ENCODE measurements around the gene GPR17. TPM values are rescaled to one million over a fixed set of nuclear protein-coding genes. Genes with fewer than 3 reads are reported as not detected.

GPR17 gene
- total and polyA plus RNA-seq, 12 donors, result 0.22 to 16.5 (median 0.46) TPM; not detected in 4

DNA sequence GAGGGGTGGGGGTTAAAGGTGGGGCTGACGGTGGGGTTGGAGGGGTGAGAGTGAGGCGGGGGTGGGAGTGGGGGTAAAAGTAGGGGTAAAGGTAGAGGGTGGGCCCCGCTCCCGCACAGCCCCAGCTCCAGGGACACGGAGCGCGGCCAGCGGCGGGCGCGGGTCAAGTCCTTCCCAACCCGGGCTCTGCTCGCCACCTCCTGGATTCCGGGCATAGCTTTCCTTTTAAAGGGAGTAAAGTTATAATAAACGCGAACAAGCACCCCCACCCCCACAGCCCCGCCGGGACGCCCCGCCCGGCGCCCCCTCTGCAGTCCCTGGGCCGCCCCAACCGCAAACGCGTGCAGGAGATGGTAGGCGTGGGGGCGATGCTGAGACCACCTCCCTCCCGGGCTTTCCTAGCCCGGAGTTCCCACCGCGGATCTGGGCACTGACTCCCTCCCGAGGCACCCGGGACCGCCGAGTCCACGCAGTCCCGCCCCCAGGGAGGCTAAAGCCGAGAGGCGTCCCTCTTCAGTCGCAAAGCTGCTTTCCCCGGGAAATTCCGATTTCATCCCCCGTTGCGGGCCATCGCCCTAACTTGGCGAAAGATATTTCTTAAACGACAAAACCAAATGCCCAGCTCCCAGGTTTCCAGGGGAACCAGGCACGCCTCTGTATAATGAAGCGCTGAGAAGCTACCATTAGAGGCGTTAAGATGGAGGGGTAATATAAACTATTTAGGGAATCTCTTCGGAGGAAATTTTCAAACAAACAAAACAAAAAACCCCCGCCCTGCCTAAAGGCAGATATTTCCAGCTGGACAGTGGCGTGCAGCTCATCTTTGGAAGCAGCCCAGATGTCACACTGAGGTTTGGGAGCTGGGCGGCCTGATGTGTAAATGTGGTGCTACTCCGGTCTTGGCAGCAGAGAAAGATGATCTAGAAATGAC lies 29.6 kb downstream of the GPR17 start, which contains the start of gene LIMS2:
TSS of gene LIMS2 (minus strand) at position 200 of the 931 bp plus-strand sequence. CDS start 506 bp downstream, outside the sequence.
- peak; percentile 68 to 74 for DNase-seq
- intact Hi-C loops (cut with DNase I), result loop anchor here in 5 of 10 donors (2.0 to 10.0 kb wide), 7 partner anchors 17 to 161 kb away; no protein-coding TSS in a partner anchor

DNA sequence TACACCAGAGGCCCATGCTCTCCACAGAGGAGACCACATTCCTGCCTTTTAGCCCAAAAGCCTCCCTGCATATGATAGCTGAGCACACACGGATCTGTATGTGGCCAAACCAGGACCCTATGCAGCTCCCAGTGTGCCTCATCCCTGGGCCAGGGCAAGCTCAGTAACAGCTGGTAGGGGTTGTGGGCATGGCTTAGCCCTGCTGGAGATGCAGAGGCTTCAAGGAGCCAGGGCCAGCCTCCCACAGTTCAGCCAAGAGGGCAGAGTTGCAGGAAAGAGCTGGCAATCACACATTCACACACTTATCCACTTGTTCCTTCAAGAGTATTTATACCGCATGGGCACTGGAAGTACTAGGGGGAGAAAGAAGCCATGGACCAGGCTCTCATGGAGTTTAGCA lies 31.0 kb downstream of the GPR17 start:
- peak in 1 of 2 donors; percentile 36 for DNase-seq

More for the DNA sequence above, 29.6 kb downstream of the GPR17 start, which contains the start of gene LIMS2:
- peak; percentile 40 to 72 (median 60) for ATAC-seq
- Histone ChIP-seq H3K27me3 (peaks cover 0 to 38% (median 0%) of the 10 kb centered on the region in 7 donors), H3K9me3 (no peaks in the 10 kb centered on the region), H3K36me3 (peaks cover 0 to 5% (median 0%) of the 10 kb centered on the region in 9 donors), H3K4me1 (peaks cover 8 to 75% (median 48%) of the 10 kb centered on the region in 9 donors), H3K27ac (peak within 1 kb of the TSS; percentile 88 to 98 (median 97)), H3K4me3 (peak within 1 kb of the TSS; percentile 64 to 95 (median 78))
- WGBS, 2 donors, result 1 to 2% methylated on average over 55 to 56 of the region's 56 CpGs
- TF ChIP-seq, protein P1, sequence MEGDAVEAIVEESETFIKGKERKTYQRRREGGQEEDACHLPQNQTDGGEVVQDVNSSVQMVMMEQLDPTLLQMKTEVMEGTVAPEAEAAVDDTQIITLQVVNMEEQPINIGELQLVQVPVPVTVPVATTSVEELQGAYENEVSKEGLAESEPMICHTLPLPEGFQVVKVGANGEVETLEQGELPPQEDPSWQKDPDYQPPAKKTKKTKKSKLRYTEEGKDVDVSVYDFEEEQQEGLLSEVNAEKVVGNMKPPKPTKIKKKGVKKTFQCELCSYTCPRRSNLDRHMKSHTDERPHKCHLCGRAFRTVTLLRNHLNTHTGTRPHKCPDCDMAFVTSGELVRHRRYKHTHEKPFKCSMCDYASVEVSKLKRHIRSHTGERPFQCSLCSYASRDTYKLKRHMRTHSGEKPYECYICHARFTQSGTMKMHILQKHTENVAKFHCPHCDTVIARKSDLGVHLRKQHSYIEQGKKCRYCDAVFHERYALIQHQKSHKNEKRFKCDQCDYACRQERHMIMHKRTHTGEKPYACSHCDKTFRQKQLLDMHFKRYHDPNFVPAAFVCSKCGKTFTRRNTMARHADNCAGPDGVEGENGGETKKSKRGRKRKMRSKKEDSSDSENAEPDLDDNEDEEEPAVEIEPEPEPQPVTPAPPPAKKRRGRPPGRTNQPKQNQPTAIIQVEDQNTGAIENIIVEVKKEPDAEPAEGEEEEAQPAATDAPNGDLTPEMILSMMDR (IDR thresholded peaks at IDR 0.05), result peak in 7 of 9 donors; percentile 9 to 51 (median 43)

DNA sequence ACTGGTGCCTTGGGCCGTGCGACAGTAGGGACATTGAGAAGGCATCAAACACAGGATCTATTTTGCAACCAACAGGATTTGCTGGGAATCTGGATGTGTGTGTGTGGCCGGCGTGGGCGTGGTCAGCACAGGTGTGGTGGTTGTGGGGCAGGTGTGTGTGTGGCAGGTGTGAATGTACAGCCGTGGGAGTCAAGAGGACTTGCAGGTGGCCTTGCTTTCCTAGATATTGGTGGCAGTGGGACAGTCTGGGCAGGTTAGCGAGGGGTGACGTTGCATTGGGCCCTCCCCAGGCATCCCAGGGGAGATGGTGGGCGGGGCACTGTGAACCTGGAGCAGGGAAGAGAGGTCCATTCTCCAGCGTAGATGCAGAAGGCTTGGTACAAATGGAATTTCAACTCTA lies 32.6 kb downstream of the GPR17 start:
- Histone ChIP-seq H3K36me3 (no peaks in the 10 kb centered on the region), H3K4me1 (peaks cover 8 to 75% (median 52%) of the 10 kb centered on the region in 9 donors), H3K4me3 (peak overlapping the region in 2 of 10 donors; percentile 46 to 51), H3K27me3 (peaks cover 0 to 43% (median 0%) of the 10 kb centered on the region in 7 donors), H3K9me3 (no peaks in the 10 kb centered on the region), H3K27ac (no peak overlapping the region)
- ATAC-seq (no peak), DNase-seq (no peak)
- TF ChIP-seq, protein P1 (IDR thresholded peaks at IDR 0.05), result no peak
- intact Hi-C loops (cut with DNase I), result loop anchor here in 5 of 10 donors (5.0 to 10.0 kb wide), 5 partner anchors 36 to 164 kb away; no protein-coding TSS in a partner anchor
- WGBS, 2 donors, result 87 to 93% methylated on average over 10 of the region's 10 CpGs

More for the DNA sequence above, 31.0 kb downstream of the GPR17 start:
- Histone ChIP-seq H3K27me3 (peaks cover 0 to 44% (median 0%) of the 10 kb centered on the region in 7 donors), H3K27ac (peak overlapping the region in 2 of 10 donors; percentile 33 to 57), H3K4me3 (no peak overlapping the region), H3K4me1 (peaks cover 1 to 75% (median 55%) of the 10 kb centered on the region in 9 donors), H3K9me3 (no peaks in the 10 kb centered on the region), H3K36me3 (no peaks in the 10 kb centered on the region)
- WGBS, 2 donors, result 57 to 68% methylated on average over 2 of the region's 2 CpGs
- ATAC-seq, result peak in 3 of 8 donors; percentile 2 to 14 (median 13)
- intact Hi-C loops (cut with DNase I), result loop anchor here in 5 of 10 donors (5.0 to 10.0 kb wide), 5 partner anchors 35 to 162 kb away; no protein-coding TSS in a partner anchor
- TF ChIP-seq, protein P1 (IDR thresholded peaks at IDR 0.05), result no peak

DNA sequence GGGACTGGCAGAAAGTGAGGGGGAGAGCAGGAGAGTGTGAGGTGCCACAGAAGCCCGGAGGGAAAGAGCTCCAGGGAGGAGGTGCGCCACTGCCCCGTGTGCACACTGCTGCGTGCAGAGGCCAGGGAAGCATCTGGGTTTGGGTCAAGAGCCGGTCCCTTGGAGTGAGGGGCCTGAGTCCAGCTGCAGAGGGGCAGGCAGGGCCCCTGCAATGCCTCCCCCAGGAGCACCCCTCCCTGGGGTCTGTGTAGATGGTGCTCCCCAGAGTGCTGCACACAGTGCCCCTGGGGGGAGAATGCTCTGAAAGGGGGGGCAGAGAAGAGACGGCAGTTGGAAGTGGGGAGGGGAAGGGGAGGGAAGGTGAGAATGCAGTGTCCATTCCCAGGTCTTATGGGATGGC lies 33.0 kb downstream of the GPR17 start:
- no peaks in the 10 kb centered on the region for H3K36me3 ChIP-seq
- TF ChIP-seq, protein P1 (IDR thresholded peaks at IDR 0.05), result no peak
- intact Hi-C loops (cut with DNase I), result loop anchor here in 5 of 10 donors (5.0 to 10.0 kb wide), 5 partner anchors 37 to 164 kb away; no protein-coding TSS in a partner anchor
- no peak for DNase-seq
- H3K9me3 ChIP-seq, result no peaks in the 10 kb centered on the region
- peak overlapping the region in 2 of 10 donors; percentile 76 to 86 for H3K27ac ChIP-seq
- WGBS, 2 donors, result 81 to 93% methylated on average over 6 of the region's 6 CpGs
- ATAC-seq, result no peak
- H3K4me1 ChIP-seq, result peaks cover 10 to 75% (median 52%) of the 10 kb centered on the region in 9 donors
- peaks cover 0 to 39% (median 0%) of the 10 kb centered on the region in 7 donors for H3K27me3 ChIP-seq
- peak overlapping the region in 5 of 10 donors; percentile 46 to 61 (median 51) for H3K4me3 ChIP-seq
